Measurements from ENCODE around the gene VCX2.
"Not testable (repeated sequence)": the region's sequence is repeated elsewhere in the genome, so short reads cannot be mapped to it uniquely, and the experiment has no call there.

Gene VCX2

GRCh38 chrX:8171169-8171568 is at the start of gene VCX2:
VCX2 (minus strand) TSS chrX:8171267; CDS start chrX:8170643, 624 bp downstream.
- DNase-seq (ENCODE audit: low read depth, low spot score), result not testable (repeated sequence)

GRCh38 chrX:8204943-8205342 is 33.9 kb upstream of the VCX2 start:
- DNase-seq (ENCODE audit: low read depth, low spot score), result no peak

GRCh38 chrX:8204169-8204935 is 33.3 kb upstream of the VCX2 start:
- DNase-seq (ENCODE audit: low read depth, low spot score), result no peak

- DNase-seq (ENCODE audit: low read depth, low spot score), result peak; percentile 93
Measured at GRCh38 chrX:8201896-8202331, 30.8 kb upstream of the VCX2 start.

DNA sequence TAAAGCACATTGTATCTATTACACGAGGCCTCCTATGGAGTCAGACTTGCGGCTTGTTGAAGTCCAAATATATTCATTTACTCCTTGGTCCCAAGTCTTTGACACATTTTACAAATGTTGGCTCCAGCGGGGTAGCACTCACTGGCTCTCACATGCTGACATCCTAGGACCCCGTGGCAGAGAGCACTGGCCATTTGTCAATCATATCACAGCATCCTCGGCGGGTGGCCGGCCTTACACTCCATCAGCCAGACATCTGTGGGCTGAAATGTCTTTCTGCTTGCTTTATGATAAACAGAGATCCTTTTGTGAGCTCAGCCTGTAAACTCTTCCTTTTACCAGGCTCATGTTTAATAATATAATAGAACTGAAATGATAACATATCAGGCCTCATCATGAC is 25.7 kb upstream of the VCX2 start:
- DNase-seq (ENCODE audit: low read depth, low spot score), result no peak

GRCh38 chrX:8194216-8194615 is 23.1 kb upstream of the VCX2 start:
- no peak for DNase-seq (ENCODE audit: low read depth, low spot score)

- DNase-seq (ENCODE audit: low read depth, low spot score), result no peak
Measured at GRCh38 chrX:8192276-8192675, 21.2 kb upstream of the VCX2 start.

GRCh38 chrX:8191022-8191421 is 20.0 kb upstream of the VCX2 start:
- DNase-seq (ENCODE audit: low read depth, low spot score), result no peak

DNA sequence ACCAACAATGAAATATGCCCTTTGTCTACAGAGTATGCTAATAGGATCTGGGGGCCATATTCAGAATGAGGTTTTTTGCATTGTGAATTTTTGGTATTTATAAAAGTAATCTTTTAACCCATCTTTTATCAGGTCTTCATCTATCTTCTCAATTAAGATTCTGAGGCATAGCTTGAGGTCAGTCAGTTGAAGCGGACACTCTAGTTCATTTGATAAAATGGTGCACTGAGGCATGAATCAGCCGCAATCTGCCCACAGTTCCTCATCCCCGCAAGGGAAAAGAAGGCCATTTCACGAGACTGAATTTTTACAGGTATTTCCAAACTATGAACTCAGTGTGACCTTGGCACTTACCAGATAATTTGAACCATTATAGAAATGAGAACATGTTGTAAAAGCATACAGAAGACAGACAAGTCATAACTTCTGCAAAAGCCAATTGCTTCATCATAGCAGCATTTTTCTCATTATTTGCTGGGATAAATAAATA is 19.3 kb upstream of the VCX2 start:
- DNase-seq (ENCODE audit: low read depth, low spot score), result no peak

DNA sequence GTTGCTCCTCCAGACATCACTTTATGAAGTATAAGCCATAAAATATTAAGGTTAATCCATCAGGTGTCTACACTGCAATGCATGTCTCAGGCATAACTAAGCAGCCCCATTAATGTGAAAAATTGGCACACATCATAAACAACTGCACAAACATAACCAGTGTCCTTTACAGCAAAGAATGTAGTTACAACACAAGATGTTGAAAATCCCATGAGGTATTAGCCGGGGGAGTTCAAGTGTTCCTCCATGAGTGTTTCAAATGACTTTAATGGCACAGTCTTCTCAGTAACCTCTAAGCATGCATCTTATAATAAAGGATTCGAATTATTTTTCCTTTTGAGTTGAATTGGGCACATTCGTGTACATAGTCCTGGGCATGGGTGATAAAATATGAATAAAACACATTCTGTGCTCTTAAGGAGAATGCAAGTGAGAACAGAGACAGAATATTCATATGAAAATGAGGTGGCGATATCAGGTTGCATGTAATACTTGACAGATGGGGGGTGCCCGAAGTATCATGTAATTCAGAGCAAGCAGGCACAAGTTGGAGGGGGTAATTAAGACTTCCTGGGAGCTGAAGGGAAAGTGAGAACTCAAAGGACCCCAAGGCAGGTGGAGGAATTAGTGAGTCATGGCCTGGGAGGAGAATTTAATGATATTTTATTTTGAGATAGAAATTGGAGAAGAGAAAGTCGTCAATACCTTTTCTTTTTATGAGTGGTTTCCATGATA is 18.2 kb upstream of the VCX2 start:
- no peak for DNase-seq (ENCODE audit: low read depth, low spot score)

GRCh38 chrX:8183346-8183745 is 12.3 kb upstream of the VCX2 start:
- peak; percentile 67 for DNase-seq (ENCODE audit: low read depth, low spot score)

- DNase-seq (ENCODE audit: low read depth, low spot score), result peak; percentile 29
Measured at GRCh38 chrX:8179656-8180055, 8.6 kb upstream of the VCX2 start.

DNA sequence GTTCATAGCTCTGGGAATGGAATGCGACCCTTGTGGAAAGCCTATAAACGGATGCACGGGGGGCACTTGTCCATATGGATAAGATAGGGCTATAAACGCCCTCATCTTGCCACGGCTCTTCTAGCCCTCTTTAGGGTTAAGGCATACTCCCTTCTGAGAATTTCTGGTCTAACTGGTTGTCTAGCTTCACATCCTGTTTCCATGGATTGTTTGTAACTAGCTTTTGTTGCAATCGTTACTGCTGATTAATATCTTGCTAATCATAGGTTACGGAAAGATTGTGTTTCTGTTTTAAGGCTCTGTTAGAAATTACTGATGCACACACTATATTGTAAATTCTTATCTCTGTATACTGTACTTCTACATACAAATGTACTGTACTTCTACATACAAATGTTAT is 17.1 kb downstream of the VCX2 start:
- DNase-seq (ENCODE audit: low read depth, low spot score), result not testable (repeated sequence)

DNA sequence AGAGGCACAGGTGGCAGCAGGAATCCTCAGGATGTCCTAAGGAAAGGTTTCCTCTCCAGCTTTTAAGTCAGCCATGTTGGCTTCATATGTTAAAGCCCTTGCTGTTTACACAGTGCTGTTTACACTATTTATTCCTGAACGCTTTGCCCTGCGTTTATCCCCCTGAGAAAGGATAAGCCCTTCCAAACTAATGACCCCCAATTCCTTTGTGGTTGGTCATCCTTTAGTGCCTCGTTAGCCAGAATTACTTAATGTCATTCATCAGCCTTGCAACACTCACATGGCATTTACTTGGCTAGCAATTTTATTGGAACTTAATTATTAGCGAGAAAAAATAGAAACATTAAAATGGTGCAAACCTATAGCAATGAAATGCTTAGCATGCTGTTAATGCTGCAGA is 23.8 kb downstream of the VCX2 start:
- DNase-seq (ENCODE audit: low read depth, low spot score), result peak; percentile 11

DNA sequence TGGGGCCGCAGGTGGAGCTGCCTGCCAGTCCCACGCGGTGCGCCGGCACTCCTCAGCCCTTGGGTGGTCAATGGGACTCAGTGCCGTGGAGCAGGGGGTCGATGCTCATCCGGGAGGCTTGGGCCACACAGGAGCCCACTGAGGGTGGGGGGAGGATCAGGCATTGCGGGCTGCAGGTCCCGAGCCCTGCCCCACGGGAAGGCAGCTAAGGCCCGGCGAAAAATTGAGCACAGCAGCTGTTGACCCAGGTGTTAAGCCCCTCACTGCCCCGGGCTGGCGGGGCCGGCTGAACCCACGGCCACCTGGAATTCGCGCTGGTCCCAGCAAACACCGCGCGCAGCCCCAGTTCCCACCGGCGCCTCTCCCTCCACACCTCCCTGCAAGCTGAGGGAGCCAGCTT is 26.1 kb downstream of the VCX2 start:
- DNase-seq (ENCODE audit: low read depth, low spot score), result no peak

GRCh38 chrX:8141896-8142295 is 29.2 kb downstream of the VCX2 start:
- DNase-seq (ENCODE audit: low read depth, low spot score), result no peak

DNA sequence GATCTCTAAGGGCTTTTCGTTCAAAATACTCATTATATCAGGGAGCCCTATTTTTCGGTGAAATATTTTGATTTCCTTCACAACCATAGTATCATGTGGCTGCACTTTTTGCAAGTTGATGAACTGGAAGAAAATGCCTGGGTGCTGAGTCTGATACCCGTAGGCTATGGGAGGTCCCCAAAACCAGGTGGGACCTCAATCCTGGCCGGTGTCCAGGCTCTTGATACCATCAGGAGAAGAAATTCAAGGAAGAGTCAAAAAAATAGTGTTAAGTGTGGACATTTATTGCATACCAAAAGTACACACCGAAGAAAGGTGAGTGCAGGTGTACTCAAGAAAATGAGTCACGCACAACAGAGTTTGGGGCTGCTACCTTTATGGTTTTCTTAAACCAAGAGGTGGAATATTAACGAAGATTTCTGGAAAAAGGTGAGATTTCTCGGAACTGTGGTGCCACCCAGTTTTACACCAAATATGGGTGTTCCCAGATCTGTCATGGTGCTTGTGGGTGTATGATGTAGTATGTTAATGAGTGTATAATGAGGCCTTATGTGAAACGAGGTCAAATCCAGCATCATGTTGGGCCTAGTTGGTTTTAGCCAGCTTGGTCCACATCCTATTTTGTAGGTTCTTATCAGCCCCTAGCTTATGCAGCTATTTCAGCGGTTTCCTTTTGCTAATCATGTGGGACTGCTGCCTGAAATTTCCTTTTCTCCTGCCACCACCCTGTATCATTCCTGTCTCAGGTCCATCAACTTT is 29.9 kb downstream of the VCX2 start:
- DNase-seq (ENCODE audit: low read depth, low spot score), result no peak

- peak; percentile 71 for DNase-seq (ENCODE audit: low read depth, low spot score)
Measured at GRCh38 chrX:8139716-8140115, 31.4 kb downstream of the VCX2 start.

DNA sequence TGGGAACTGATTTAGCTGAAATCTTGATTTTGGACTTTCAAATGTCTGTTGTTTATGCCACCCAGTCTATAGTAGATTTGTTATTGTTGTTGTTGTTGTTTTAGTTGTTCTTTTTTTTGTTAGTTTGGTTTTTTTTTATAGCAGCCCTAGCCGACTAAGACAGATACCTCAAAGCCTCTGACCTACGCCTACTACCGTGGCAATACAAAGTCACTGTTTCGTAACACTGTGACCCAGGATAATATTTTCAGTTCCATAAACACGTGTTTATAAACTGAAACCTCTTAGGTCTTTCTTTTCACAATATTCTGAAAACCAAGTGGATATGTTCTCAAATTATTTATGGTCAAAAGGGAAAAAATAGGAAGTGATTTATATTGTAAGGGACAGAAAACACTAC is 32.8 kb downstream of the VCX2 start:
- DNase-seq (ENCODE audit: low read depth, low spot score), result no peak

DNA sequence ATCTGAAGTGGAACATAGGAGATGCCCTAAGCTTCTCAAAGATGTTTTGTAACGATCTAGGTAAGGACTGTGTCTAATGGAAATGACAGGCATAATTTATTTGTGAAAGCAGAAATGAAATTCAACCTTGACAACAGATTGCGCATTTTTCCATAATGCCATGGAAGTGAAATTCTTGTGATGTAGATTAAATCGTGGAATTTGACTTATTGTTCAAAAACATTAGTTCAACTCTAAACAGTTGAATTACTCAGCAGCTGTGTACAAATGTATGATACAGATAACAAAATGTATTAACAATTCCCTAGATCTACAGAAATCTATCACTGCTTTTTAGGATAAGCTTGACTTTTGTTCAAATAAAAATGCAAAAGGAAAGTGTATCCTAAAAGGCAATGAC is 44.4 kb downstream of the VCX2 start:
- DNase-seq (ENCODE audit: low read depth, low spot score), result no peak

DNA sequence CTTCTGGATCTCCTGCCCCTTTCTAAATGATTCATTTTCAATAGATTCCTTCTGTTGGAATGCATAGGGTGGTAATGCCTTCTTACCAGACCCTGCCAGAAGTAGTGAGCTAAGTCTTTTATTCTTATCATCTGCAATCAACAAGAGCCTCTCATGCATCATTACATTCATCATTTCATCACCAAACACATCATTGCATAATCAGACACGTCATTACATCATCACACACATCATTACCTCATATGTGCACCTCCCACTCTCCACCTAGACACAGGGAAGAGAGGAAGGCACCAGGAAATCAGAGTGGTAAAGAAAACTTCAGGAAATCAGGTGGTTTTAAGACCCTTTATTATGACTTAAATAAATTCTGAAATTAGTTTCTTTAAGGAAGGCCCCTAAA is 45.0 kb downstream of the VCX2 start:
- no peak for DNase-seq (ENCODE audit: low read depth, low spot score)

DNA sequence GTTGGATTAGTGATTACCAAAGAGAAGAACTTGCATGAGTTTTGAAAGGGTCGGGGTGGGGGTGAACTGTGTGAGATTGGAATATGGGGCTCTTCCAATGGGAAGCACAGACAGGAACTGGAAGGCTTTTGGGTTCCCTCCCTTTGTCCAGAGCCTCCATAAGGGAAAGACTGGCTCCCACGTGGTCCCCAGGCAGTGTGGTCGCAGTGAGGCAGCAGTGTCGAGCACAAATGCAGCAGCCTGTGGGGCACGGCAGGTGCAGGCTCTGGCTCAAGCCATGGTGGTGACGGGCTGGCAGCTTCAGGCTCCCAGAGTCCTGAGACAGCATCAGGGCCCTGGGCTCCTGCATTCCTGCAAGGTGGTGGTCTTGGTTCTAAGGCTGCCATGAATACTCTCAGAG is 45.5 kb downstream of the VCX2 start:
- no peak for DNase-seq (ENCODE audit: low read depth, low spot score)

Data from astrocyte of the hippocampus (primary cell).